Measurements from ENCODE around the gene PGBD5.
A peak's percentile ranks its signal among the peaks of the same experiment; 100 is the strongest.
"Not testable (repeated sequence)": the region's sequence is repeated elsewhere in the genome, so short reads cannot be mapped to it uniquely, and the experiment has no call there.

PGBD5 gene, protein sequence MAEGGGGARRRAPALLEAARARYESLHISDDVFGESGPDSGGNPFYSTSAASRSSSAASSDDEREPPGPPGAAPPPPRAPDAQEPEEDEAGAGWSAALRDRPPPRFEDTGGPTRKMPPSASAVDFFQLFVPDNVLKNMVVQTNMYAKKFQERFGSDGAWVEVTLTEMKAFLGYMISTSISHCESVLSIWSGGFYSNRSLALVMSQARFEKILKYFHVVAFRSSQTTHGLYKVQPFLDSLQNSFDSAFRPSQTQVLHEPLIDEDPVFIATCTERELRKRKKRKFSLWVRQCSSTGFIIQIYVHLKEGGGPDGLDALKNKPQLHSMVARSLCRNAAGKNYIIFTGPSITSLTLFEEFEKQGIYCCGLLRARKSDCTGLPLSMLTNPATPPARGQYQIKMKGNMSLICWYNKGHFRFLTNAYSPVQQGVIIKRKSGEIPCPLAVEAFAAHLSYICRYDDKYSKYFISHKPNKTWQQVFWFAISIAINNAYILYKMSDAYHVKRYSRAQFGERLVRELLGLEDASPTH

DNA sequence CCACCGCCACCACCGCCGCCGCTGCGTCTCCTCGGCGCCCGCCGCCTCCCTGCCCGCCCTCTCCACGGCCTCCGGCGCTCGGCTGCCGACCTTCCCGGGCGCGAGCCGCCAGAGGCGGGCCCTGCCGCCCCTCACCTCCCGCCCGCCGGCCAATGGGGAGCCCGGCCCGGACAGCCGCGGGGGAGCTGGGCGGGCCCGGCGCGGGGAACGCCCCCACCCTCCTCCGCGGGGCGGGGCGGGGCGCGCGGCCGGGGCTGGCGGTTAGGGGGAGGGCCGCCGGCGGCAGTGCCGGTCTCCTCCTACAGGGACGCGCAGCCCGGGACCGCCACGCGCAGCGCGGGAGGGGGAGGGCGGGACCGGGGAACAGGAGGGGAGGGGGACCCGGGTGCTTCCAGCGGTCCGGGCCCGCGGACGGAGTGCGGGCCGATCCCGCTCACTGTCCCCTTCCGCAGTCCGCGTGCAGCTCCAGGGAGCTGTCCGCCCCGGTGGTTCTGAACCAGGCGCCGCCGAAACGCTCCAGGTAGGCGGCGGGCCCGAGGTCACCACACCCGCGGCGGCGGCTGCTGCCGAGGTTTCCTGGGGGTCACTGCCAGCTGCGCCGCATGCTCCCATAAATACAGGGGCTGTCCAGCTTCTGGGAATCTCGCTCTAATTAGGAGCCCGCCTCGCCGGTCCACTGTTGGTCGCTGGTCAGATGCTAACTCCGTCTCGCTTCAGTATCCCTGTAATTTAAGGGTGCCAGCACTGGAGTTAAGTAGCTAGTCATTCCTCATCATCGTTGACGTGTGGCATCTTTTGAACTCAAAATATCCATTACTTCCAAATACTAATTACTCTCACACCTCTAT lies at the start of gene PGBD5:
PGBD5 (minus strand) TSS at position 87 of the 848 bp plus-strand sequence. CDS start 404 bp downstream, outside the sequence.
- peak in 47 of 51 donors; percentile 39 to 92 (median 80) for DNase-seq

GRCh38 chr1:230474924-230475323 lies 48.8 kb upstream of the PGBD5 start:
- not testable (repeated sequence) for DNase-seq

GRCh38 chr1:230470750-230471149 lies 44.6 kb upstream of the PGBD5 start:
- DNase-seq: not testable (repeated sequence)

GRCh38 chr1:230469271-230469670 lies 43.1 kb upstream of the PGBD5 start:
- no peak for DNase-seq

DNA sequence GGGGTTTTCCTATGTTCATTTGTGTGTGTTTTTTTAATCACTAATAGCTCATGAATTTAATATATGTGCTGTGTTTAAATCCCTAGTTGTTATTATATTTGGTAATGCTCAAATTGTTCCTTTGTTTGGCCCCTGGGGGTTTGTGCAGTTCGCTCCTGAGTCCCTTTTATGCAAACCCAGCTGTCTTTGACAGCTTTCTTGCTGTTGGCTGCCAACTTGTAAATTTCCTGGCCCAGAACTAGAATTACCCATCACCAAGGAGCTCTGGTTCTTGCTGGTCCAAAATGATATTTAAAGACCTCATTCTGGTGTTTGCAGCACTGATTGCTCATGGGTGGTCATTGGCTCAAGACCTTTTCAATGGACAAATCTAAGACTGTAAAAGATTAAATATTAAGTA lies 39.6 kb upstream of the PGBD5 start:
- DNase-seq: peak in 3 of 51 donors; percentile 3 to 6 (median 3)

DNA sequence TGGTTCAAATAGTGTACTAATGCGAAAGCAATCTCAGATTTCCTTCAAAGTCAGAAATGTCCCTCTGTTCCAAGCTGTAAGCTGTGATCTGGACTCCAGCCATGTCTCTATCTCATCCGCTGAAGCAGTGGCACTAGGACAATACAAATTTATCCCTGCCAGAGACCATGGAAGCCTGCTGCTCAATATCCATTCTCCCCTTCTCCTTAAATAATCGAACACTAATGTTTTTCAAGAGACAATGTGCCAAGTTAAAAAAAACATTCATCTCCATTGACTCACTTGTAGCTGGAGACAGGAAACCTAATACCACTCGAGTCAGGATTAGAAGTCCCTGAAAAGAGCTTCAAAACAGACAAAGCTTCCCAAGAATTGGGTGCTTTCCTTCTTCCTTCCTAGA lies 38.5 kb upstream of the PGBD5 start:
- peak in 2 of 51 donors; percentile 2 for DNase-seq

DNA sequence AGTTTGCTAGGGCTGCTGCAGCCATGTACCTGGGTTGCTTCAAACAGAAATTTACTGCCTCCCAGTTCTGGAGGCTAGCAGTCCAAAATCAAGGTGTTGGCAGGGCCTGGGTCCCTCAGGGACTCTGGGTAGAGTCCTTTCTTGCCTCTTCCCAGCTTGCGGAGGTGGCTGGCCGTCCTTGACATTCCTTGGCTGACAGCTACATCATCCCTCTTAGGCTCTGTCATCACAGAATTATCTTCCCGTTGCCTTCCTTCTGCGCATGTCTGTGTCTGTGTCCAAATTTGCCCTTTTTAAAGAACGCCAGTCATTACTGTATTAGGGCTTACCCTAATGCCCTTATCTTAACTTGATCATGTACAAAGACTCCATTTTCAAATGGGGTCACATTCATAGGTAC lies 37.6 kb upstream of the PGBD5 start:
- no peak for DNase-seq

DNA sequence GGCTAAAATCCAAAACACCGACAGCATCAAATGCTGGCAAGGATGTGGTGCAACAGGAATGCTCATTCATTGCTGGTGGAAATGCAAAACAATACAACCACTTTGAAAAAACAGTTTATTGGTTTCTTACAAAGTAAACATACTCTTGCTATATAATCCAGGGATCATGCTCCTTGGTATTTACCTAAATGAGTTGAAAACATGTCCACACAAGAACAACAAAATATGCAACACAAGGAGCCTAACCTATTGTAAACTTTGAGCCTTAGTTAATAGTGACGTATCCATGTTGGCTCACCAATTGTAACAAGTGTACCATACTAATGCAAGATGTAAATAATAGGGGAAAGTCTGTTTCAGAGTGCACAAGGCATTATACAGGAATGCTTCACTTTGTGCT lies 37.2 kb upstream of the PGBD5 start:
- DNase-seq: no peak

- DNase-seq: no peak
These were observed 33.3 kb upstream of the PGBD5 start for GRCh38 chr1:230459465-230459864.

DNA sequence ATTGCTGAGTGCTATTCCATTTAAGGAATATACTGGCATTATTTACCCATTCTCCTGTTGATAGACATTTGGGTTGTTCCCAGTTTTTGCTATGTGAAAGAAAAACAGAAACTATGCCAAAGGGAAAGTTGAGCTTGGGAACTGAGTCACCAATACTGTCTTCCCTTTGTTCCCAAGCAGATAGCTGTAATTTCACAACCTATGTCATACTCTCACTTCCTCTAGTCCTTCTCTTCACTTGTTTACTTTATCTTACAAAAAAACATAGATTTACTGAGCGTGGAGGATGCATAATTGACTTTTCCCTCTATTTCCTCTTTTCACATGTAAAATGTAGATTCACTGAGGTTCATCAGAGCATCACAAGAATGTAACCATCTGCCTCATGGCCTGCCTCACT lies 32.4 kb upstream of the PGBD5 start:
- no peak for DNase-seq

- DNase-seq: no peak
These were observed 30.3 kb upstream of the PGBD5 start for GRCh38 chr1:230456478-230456877.

DNA sequence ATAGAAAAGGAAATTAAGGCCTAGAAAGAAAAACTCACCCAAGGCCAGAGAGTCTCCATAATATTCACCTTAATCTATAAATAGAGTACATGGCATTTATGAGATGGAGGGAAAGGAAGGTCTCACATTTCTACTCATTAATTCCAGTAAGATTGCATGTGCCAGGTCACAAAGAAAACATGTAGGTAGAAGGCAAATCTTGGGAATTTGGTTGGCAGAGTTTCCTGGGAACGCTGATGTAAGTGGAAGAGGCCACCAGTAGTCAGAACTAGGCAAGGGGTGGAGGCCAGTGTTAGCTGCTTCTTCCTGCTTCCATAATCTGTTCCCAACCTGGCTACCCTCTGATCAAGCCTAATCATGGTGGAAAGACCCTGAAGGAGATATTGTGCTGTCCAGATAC lies 29.2 kb upstream of the PGBD5 start:
- no peak for DNase-seq

GRCh38 chr1:230453377-230453776 lies 27.2 kb upstream of the PGBD5 start:
- DNase-seq: no peak

DNA sequence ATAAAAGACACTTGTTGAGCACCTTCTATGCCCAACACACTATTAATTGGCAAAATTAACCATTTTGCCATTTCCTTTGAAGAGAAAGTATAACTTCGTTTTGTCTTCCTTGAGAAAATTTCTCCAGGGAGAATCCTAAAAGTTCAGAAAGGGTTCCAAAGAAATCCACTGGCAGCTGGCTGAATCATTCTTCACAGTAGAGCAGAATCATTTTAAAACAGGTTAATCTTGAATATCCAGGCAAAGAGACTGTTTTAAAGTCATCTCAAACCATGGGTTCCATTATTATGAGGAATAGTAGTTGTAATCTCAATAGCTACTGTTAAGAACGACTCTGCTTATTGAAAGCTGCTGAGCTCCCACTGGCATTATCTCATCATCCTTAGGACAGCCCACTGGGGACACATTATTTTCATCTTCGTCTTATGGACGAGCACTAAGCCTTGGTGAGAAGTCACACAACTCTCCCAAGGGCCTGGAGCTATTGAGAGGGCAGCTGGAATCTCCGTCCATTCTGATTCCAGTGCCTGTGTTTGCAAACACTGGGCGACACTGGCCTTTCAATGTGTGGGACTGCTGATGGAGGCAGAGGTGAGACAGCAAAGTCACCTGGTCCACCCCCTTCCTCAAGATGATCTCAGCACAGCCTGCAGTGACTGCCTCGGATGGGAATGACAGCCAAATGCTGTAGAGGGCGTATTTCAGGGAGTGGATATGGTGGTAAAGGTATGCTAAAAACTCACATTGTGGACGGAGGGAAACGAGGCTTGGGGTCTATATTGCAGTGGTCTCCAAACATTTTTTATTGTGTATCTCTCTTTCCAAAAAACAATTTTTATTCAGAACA lies 15.3 kb upstream of the PGBD5 start:
- no peak for DNase-seq

GRCh38 chr1:230435108-230435507 lies 9.0 kb upstream of the PGBD5 start:
- no peak for DNase-seq

GRCh38 chr1:230431527-230431926 lies 5.4 kb upstream of the PGBD5 start:
- no peak for DNase-seq

DNA sequence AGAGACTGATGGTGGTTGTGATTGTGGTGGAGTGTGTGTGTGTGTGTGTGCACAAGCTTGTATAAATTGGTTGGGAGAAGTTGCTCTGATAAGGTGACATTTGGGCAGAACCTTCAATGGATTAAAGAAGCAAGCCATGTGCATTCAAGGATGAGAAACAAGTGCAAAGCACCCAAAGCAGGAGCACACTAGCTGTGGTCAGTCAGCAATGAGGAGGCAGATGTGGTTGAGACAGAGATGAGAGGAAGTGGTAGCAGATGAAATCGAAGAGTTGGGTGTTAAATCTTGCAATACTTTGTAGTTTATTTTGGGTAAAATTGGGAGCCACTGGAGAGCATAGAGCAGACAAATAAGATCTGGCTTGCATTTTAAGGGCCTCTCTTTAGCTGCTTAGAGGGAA lies 4.4 kb upstream of the PGBD5 start:
- DNase-seq: no peak

GRCh38 chr1:230429067-230429735 lies 3.1 kb upstream of the PGBD5 start:
- DNase-seq: peak in 8 of 51 donors; percentile 9 to 35 (median 20)

- no peak for DNase-seq
These were observed 1.8 kb upstream of the PGBD5 start for GRCh38 chr1:230427981-230428380.

DNA sequence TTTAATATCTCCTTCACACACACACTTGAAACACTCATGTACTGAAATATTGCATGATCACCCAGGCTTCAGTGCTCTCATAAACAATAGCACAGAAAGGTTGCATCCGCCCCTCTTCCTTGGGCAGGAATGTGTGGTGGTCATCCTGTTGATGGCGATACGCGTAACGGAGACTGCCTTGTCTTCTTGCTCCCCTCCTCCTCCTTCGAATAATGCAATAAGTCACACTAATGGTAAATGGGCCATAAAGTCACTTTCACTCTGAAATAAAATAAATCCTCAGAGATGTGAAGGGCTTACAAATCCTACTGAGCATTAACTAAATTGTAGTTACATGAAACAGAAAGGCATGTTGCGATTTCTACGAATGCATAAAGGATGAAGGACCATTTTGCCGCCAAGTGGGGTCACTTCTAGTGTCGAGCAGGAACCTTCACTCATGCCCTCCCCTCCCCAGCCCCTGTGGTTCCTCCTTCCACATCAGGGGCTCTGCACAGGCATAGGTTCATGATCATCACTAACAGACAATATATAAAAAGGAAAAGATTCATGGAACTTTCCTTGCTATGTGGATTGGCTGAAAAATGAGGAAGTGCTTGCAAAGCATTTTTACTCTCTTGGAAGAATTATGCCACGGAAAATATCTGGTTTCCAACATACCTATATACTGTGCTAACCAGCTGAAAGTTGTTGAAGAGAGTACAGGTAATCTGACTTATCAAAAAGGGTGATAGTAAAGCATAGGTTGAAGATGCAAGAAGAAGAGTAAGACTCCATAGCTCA lies 1.2 kb upstream of the PGBD5 start:
- peak in 1 of 51 donors; percentile 53 for DNase-seq
